Measurements from ENCODE around the gene PPP2R2B. TPM values are rescaled to one million over a fixed set of nuclear protein-coding genes. Genes with fewer than 3 reads are reported as not detected.

PPP2R2B gene
- total RNA-seq, 1 experiment from 2014 or later, result not detected

DNA sequence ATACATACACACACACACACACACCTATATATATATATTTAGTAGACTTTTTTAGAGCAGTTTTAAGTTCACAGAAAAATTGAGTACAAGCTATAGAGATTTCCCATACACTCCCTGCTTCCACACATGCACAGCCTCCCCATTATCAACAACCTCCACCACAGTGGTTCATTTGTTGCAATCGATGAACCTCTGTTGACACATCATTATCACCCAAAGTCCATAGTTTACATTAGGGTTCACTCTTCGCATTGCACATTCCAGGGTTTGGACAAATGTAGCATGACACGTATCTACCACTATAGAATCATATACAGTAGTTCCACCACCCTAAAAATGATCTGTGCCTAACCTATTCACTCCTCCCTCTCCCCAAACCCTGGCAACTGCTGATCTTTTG lies 111.0 kb downstream of the PPP2R2B start:
- POLR2A ChIA-PET, result no interaction called here
- Histone ChIP-seq H3K9me3 (ENCODE audit: control insufficient read depth in 1 of 2, insufficient read depth in 1 of 2, low read depth in 1 of 2, low read length in 2 of 2) (no peaks in the 10 kb centered on the region), H3K36me3 (ENCODE audit: control insufficient read depth in 1 of 2, insufficient read depth in 2 of 2, low read length in 2 of 2) (no peaks in the 10 kb centered on the region), H3K9ac (ENCODE audit: low read length) (no peak overlapping the region), H3K27me3 (ENCODE audit: insufficient read depth, low read length) (no peaks in the 10 kb centered on the region; the same call in 1 of the 2 replicates), H3K4me2 (ENCODE audit: low read length) (no peak overlapping the region), H3K4me1 (ENCODE audit: control insufficient read depth in 1 of 2, insufficient read depth in 2 of 2, low read length in 2 of 2) (no peaks in the 10 kb centered on the region), H3K9me2 (ENCODE audit: insufficient read depth) (no peaks in the 10 kb centered on the region), H2AFZ (ENCODE audit: low read depth, low read length, poor library complexity, severe bottlenecking) (no peak overlapping the region), H3K4me3 (replicated peaks in 1 of 2; ENCODE audit: low read depth in 1 of 2, low read length in 2 of 2) (no peak overlapping the region), H3K79me2 (ENCODE audit: insufficient read depth, low read length) (no peaks in the 10 kb centered on the region), H3K27ac (ENCODE audit: low read depth, low read length) (no peak overlapping the region), H4K20me1 (ENCODE audit: insufficient read depth) (no peaks in the 10 kb centered on the region)
- intact Hi-C loops (cut with micrococcal nuclease), result no loop called here
- CTCF ChIA-PET, result no interaction called here
- RAD21 ChIA-PET (ENCODE audit: low non-redundant PET in 1 of 2, low total read pairs in 2 of 2, uncharacterized antibody in 2 of 2, unreplicated experiment in 2 of 2), result no interaction called here
- no peak for DNase-seq (ENCODE audit: low read depth, low spot score)
- no peak for ATAC-seq
- TF ChIP-seq, protein P1, sequence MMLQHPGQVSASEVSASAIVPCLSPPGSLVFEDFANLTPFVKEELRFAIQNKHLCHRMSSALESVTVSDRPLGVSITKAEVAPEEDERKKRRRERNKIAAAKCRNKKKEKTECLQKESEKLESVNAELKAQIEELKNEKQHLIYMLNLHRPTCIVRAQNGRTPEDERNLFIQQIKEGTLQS (IDR thresholded peaks at IDR 0.05), result no peak
- no peak for TF ChIP-seq EGR1 (IDR thresholded peaks at IDR 0.05; ENCODE audit: low read depth)
- no peak for TF ChIP-seq POLR2A (IDR thresholded peaks at IDR 0.05; ENCODE audit: borderline replicate concordance, extremely low read depth, insufficient read depth, insufficient read length)
- TF ChIP-seq, protein P2, sequence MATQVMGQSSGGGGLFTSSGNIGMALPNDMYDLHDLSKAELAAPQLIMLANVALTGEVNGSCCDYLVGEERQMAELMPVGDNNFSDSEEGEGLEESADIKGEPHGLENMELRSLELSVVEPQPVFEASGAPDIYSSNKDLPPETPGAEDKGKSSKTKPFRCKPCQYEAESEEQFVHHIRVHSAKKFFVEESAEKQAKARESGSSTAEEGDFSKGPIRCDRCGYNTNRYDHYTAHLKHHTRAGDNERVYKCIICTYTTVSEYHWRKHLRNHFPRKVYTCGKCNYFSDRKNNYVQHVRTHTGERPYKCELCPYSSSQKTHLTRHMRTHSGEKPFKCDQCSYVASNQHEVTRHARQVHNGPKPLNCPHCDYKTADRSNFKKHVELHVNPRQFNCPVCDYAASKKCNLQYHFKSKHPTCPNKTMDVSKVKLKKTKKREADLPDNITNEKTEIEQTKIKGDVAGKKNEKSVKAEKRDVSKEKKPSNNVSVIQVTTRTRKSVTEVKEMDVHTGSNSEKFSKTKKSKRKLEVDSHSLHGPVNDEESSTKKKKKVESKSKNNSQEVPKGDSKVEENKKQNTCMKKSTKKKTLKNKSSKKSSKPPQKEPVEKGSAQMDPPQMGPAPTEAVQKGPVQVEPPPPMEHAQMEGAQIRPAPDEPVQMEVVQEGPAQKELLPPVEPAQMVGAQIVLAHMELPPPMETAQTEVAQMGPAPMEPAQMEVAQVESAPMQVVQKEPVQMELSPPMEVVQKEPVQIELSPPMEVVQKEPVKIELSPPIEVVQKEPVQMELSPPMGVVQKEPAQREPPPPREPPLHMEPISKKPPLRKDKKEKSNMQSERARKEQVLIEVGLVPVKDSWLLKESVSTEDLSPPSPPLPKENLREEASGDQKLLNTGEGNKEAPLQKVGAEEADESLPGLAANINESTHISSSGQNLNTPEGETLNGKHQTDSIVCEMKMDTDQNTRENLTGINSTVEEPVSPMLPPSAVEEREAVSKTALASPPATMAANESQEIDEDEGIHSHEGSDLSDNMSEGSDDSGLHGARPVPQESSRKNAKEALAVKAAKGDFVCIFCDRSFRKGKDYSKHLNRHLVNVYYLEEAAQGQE (IDR thresholded peaks at IDR 0.05; ENCODE audit: low read depth), result no peak
- no TSS peak for BruUV-seq (replicated peaks)

GRCh38 chr5:146766013-146766412 lies 112.5 kb downstream of the PPP2R2B start:
- ATAC-seq, result no peak
- Histone ChIP-seq H3K9me3 (ENCODE audit: control insufficient read depth in 1 of 2, insufficient read depth in 1 of 2, low read depth in 1 of 2, low read length in 2 of 2) (no peaks in the 10 kb centered on the region), H3K36me3 (ENCODE audit: control insufficient read depth in 1 of 2, insufficient read depth in 2 of 2, low read length in 2 of 2) (no peaks in the 10 kb centered on the region), H3K27me3 (ENCODE audit: insufficient read depth, low read length) (no peaks in the 10 kb centered on the region), H3K9ac (ENCODE audit: low read length) (no peak overlapping the region), H3K27ac (ENCODE audit: low read depth, low read length) (no peak overlapping the region), H3K9me2 (ENCODE audit: insufficient read depth) (no peaks in the 10 kb centered on the region), H3K4me3 (replicated peaks in 1 of 2; ENCODE audit: low read depth in 1 of 2, low read length in 2 of 2) (no peak overlapping the region), H3K79me2 (ENCODE audit: insufficient read depth, low read length) (no peaks in the 10 kb centered on the region), H3K4me1 (ENCODE audit: control insufficient read depth in 1 of 2, insufficient read depth in 2 of 2, low read length in 2 of 2) (no peaks in the 10 kb centered on the region), H3K4me2 (ENCODE audit: low read length) (no peak overlapping the region), H2AFZ (ENCODE audit: low read depth, low read length, poor library complexity, severe bottlenecking) (no peak overlapping the region), H4K20me1 (ENCODE audit: insufficient read depth) (no peaks in the 10 kb centered on the region)
- POLR2A ChIA-PET, result no interaction called here
- CTCF ChIA-PET, result no interaction called here
- no TSS peak for BruUV-seq (replicated peaks)
- DNase-seq (ENCODE audit: low read depth, low spot score), result no peak
- TF ChIP-seq MAX (IDR thresholded peaks at IDR 0.05), result no peak
- intact Hi-C loops (cut with micrococcal nuclease), result no loop called here
- RAD21 ChIA-PET (ENCODE audit: low non-redundant PET in 1 of 2, low total read pairs in 2 of 2, uncharacterized antibody in 2 of 2, unreplicated experiment in 2 of 2), result no interaction called here
